Brain pericyte (primary cell): ENCODE results near the gene TNFRSF8.

Experiments used
- DNase-seq: peaks from one replicate; pipeline ENCODE4 v3.0.0-alpha.2; 2012; ENCODE audit warnings: low read depth, low spot score

TNFRSF8 gene

DNA sequence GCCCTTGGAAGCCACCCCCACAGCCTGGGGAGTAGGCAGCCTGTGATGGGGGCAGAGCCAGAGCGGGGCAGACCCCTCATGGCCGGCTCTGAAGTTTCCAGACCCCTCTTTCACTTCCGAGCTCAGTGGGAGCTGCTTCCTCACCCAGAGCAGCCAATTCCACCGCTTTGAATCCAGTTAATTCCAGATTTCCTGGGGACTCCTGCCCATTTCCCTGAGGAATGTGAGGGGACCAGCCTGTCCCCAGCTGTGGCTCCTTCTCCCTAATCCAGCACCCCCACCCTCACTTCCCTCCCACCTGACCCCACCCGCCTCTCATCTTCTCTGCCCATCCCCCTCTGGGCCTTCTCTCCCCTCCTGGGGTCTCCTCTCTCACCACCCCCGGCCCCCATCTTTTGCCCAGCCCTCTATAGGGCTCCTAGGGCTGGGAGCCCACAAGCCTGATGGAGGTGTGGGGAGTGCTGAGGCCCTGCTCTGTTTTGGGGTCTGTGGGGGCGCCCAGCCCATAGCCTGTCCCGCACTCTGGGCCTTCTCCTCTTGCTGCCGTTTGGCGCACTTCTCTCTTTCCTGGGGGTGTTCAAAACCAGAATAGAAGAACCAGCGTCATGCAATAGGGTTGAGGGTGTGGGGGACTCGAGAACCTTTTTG, 77.5 kb downstream of the TNFRSF8 start:
- no peak for DNase-seq

DNA sequence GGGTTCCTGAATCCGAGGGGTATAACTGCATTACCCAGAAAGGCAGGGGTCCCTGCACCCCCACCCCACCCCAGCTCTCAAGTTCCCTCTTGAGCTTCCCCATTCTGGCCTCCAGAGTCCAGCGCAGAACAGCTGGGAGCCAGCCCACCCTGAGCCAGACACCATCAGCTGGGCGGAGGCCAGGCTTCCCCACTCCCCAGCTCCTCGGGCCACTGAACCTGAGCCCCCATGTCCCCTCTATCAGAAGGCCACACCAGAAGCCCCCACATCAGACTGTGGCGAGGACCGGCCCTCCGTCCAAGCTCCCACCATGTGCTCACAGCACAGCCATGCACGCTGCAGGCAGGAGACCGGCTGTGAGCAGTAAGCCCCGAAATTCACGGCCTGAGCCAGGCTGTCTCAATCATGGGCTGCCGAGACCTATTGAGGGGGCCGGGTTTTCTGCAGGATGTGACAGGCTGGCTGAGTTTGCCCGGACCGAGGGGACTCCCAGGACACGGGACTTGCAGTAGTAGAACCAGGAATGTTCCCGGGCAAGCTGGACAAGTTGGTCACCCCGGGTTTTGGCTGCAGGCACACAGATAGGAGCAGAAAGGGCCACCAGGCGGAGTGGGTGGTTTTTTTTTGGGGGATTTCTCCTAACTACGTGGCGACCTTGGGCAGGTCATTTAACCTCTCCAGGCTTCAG, 78.2 kb downstream of the TNFRSF8 start:
- no peak for DNase-seq

DNA sequence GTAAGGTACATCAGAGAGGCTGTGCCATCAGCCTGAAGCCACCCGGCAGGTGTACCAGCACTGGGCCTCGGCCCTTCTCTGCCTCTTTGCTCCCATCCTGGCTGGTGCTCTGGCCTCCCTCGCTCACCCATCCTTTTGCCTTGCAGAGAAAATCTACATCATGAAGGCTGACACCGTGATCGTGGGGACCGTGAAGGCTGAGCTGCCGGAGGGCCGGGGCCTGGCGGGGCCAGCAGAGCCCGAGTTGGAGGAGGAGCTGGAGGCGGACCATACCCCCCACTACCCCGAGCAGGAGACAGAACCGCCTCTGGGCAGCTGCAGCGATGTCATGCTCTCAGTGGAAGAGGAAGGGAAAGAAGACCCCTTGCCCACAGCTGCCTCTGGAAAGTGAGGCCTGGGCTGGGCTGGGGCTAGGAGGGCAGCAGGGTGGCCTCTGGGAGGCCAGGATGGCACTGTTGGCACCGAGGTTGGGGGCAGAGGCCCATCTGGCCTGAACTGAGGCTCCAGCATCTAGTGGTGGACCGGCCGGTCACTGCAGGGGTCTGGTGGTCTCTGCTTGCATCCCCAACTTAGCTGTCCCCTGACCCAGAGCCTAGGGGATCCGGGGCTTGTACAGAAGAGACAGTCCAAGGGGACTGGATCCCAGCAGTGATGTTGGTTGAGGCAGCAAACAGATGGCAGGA, 79.2 kb downstream of the TNFRSF8 start:
- DNase-seq = no peak

DNA sequence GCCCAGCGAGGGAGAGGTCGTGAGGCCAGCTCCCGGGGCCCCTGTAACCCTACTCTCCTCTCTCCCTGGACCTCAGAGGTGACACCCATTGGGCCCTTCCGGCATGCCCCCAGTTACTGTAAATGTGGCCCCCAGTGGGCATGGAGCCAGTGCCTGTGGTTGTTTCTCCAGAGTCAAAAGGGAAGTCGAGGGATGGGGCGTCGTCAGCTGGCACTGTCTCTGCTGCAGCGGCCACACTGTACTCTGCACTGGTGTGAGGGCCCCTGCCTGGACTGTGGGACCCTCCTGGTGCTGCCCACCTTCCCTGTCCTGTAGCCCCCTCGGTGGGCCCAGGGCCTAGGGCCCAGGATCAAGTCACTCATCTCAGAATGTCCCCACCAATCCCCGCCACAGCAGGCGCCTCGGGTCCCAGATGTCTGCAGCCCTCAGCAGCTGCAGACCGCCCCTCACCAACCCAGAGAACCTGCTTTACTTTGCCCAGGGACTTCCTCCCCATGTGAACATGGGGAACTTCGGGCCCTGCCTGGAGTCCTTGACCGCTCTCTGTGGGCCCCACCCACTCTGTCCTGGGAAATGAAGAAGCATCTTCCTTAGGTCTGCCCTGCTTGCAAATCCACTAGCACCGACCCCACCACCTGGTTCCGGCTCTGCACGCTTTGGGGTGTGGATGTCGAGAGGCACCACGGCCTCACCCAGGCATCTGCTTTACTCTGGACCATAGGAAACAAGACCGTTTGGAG, 80.0 kb downstream of the TNFRSF8 start:
- no peak for DNase-seq

DNA sequence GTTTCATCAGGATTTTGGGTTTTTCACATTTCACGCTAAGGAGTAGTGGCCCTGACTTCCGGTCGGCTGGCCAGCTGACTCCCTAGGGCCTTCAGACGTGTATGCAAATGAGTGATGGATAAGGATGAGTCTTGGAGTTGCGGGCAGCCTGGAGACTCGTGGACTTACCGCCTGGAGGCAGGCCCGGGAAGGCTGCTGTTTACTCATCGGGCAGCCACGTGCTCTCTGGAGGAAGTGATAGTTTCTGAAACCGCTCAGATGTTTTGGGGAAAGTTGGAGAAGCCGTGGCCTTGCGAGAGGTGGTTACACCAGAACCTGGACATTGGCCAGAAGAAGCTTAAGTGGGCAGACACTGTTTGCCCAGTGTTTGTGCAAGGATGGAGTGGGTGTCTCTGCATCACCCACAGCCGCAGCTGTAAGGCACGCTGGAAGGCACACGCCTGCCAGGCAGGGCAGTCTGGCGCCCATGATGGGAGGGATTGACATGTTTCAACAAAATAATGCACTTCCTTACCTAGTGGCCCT, 80.6 kb downstream of the TNFRSF8 start:
- DNase-seq = peak; percentile 66

GRCh38 chr1:12144236-12144635, 81.1 kb downstream of the TNFRSF8 start:
- DNase-seq = no peak

GRCh38 chr1:12144969-12145368, 81.9 kb downstream of the TNFRSF8 start:
- DNase-seq = no peak

DNA sequence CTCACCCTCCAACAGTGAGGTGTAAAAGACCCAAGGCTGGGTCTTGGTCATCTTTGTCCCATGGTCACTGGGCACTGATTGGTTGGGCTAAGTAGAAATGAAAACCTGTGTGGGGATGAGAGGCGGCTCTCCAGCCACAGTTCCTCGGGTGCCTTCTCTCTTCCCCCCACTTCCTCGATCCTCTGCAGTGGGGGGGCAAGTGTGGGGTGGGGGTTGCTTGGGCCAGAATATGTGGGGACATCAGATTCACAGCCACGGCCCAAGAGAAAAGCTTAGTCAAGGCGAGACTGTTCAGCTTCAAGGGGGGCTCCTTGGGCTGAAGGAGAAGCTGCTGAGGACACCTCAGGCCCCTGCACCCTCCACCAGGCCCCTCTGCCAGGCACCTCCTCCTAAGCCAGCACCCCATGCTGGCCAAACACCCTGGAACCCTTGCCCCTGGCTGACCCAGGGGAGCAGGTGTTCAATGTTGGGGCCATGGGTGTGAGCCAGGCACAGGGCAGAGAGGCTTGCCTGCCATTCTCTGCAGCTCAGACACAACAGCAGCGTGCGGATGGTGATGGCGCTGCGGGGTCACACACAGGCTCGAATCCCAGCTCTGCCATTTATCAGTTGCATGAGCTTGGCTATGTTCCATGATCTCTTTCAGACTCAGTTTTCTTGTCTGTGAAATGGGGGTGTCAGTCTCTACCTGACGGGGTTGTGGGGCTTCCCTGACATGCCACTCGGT, 82.7 kb downstream of the TNFRSF8 start:
- no peak for DNase-seq

DNA sequence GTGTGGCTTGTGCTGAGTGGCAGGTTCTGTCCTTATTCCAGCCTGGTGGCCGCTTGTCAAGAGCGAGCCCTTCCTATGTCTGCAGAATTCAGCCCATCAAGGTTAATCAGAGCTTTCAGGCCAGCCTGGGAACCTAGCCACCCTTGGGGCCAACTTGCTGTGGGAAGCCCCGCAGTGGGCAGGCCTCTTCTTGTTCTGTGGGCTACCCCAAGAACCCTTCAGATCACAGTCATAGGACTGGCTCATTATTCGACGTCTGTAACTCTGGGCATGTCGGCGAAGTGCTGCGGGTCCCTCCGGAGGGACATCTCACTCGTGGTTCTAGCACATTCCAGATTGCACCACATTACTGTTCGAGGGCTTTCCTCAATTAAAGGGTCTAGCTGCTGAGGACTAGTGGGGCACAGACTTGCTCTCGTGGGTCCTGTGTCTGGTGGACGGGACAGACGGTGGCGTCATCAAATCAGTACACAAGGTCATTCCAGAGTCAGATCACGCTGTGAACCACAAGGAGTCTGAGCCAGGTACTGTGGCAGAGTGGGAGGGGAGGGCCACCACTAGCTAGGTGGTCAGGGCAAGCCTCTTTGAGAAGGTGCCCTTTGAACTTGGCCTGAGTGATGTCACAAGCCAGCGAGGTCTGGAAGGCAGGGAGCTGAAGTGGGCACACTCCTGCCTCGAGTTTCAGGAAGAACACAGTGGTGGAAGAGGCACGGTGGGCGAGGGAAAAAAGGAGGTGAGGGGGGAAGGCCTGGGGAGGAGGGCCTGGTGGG, 83.4 kb downstream of the TNFRSF8 start:
- no peak for DNase-seq

DNA sequence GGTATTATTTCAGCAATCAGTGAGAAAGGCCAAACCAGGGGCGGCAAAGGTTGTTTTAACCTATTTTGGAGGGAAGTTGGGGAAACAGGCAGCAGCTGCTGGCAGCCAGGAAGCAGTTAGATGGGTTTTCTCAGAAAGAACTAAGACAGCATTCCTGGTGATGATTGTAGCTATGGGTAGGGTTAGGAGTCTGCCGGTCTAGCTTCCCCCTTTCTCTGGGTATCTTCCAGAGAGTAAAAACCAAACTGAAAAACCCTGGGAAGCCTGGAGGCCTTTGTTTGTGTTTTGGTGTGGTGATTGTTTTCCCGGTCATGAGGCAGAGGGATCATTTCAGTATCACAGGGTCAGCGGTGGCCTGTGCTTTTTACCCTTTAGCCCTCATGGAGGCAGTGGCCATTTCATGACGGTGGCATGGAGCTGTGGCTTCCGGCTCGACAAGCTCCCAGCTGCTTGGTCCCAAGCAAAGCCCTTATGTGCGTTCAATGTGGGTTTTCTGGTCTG, 84.1 kb downstream of the TNFRSF8 start:
- no peak for DNase-seq

GRCh38 chr1:12148160-12148957, 85.3 kb downstream of the TNFRSF8 start:
- no peak for DNase-seq

DNA sequence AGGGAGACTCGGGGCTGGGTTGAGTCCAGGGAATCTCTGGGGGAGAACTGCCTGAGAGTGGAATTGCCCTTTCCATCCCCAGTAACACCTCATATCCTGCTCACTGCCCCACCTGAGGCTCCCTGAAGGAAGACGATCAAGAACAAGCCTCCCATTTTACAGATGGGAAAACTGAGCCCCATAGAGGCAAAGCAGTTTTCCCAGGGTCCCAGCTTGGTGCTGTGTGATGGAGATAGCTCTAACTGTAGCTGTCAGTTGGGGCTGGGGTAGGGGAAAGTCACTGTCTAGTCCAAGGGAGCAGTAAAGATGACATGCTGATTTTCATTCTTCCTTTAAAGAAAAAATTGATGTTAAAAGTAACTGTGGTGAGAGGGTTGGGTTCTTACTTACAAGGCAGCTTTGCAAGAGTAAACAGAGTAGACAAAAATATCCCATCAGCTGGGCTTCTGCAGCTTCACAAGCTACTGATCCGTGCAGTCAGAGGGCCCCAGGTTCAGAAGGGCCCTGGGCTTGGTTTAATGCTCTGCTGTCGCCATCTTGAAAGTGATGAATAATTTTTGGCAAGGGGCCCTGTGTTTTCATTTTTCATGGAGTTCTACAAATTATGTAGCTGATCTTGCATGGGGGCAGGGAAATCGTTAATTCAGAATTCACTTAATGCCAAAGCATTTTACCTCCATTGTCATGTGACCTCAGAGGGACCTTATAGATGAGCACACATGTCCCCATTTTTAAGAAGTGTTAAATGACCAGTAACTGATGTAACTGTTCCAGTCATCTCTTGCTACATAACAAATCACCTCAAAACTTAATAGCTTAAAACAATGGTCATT, 86.1 kb downstream of the TNFRSF8 start:
- DNase-seq = no peak

- DNase-seq = no peak
Observed at GRCh38 chr1:12149791-12150175, 86.7 kb downstream of the TNFRSF8 start.

DNA sequence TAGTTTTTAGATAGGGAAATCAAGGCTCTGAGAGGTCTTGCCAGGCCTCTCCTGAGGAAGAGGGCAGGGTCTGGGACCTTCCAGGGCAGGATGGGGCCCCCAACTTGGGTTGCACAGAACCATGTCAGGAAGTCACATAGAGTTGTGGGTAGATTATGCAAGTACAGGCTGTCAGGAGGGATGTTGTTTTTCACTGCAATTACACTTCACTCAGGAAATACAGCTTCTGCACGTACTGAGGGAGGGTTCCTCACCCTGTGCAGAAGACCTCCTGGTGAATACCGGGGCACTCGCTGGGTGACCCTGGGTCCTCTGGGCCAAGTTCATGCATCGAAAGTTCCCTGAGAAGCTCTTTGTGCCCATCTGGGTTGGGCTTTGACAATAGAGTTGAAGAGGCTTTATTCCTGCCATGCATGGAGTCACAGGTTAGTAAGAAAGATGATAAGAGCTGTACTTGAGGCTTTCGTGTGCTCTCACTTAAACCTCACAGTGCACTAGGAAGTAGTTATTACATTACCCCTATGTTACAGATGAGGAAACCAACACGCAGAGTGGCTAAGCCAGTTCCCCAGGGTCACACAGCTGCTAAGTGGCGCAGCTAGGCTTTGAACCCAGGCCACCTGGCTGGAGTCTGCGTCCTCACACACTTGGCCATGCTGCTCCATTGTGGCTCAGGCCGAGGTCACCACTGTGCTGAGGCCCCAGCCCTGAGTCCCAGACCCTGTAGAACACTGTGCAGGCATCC, 87.5 kb downstream of the TNFRSF8 start:
- DNase-seq = no peak

DNA sequence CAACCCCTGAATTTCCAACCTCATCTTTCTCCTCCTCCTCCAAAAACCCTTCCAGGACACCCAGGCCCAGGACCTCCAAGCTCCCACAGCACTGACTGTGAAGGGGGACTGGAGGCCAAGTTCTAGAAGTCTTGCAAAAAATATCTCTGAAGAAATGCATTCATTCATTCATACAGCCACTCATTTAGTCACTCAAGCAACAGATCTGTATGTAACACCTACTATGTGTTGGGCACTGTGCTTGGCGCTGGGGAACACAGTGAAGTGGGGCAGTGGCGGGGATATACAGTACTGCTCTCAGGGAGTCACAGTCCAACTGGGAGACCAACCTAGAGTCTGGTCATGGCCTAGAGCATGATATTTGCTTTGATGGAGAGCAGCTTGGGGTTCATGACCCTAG, 88.4 kb downstream of the TNFRSF8 start:
- DNase-seq = no peak

DNA sequence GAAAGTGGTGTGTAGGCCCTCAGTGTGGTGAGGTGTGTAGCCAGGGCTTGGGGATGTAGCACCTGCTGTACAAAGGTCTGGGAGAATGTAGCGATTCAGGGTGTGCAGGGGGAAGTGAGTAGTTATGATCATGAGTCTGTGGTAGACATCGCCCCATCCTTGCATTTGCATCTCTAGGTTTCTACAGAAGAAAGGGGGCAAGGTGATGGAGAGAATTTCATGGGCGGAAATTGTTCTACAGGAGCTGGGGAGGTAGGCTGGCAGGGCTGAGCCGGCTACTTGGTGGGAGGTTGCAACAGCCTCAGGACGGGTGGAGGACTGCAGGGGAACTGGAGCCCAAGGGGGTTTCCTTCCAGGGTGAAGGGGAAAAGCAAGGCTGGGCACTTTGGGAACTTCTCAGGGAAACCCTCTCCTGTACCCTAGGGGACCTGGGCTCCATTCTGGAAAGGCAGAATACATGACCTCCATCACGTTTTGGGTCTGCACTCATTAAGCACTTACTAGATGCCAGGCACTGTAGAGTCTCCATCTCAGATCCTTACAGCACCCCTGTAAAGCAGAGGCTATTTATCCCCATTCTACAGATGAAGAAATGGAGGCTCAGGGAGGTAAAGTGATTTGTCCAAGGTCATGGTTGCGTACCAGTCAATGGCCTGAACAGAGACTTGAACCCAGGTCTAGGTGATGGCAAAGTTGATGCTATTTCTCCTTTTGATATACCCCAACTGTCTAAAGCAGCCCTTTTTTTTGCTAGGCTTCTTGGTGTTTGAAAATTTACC, 89.2 kb downstream of the TNFRSF8 start:
- DNase-seq = no peak

DNA sequence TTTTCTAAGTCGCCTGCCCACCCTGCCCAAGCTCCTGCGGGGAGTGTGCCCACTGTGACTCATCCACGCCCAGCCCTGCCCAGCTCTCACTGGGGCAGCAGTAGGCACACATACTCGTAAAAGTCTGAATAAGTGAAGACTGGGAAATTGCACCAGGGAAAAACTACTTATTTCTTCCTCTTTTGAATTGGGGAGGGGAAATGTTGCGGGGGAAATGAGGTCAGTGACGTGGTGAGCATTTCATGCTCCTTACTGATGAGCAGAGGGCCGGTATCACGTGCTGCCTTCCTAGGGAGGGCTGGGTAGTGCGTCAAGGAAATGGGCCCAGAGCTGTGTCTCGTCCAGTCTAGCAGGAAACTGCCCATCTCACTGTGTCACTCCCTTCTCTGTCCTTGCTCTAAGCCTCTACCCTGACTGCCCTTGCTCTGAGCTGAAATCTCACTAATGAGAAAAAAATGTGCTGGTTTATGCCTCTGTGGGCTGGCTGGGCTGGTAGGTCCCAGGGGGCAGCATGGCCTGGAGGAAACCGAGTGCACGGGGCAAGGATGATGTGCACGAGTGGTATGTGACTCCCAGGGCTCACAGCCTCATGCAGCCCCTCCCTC, 90.2 kb downstream of the TNFRSF8 start:
- no peak for DNase-seq
